Activated CD4-positive, alpha-beta memory T cell treated with anti-CD3 and anti-CD28 coated beads, Interleukin-2, amount 10 ng/mL, durations not matched to agents 7 days and 5 days (primary cell): ENCODE data around the gene S100A4. TPM values are rescaled to one million over a fixed set of nuclear protein-coding genes. Genes with fewer than 3 reads are reported as not detected.

Experiments
- CTCF ChIA-PET: fragments of 350-600 bp; sonication (Branson Sonifier 250); formaldehyde crosslinking; loops from one replicate; lab custom pipeline; 2021; ENCODE audit warnings: antibody characterized with exemption, inconsistent platforms; lab: Charles Lee
- POLR2A ChIA-PET: fragments of 350-600 bp; sonication (Branson Sonifier 250); formaldehyde crosslinking; loops from one replicate; lab custom pipeline; 2021; ENCODE audit warnings: antibody characterized with exemption; lab: Charles Lee
- DNase-seq: peaks from one replicate; pipeline ENCODE4 v3.0.0-alpha.2; 2020
- H3K27ac Mint-ChIP-seq: one replicate; pipeline ENCODE4 v1.8.0; 2021; ENCODE audit warnings: mild to moderate bottlenecking, mixed read lengths
- H3K27me3 Mint-ChIP-seq: one replicate; pipeline ENCODE4 v1.8.0; 2021; ENCODE audit warnings: mixed read lengths
- H3K36me3 Mint-ChIP-seq: one replicate; pipeline ENCODE4 v1.8.0; 2021; ENCODE audit warnings: low read depth, mixed read lengths
- H3K4me1 Mint-ChIP-seq: one replicate; pipeline ENCODE4 v1.8.0; 2021; ENCODE audit warnings: mixed read lengths
- H3K4me3 Mint-ChIP-seq: one replicate; pipeline ENCODE4 v1.8.0; 2021; ENCODE audit warnings: mild to moderate bottlenecking, mixed read lengths
- H3K9me3 Mint-ChIP-seq: one replicate; pipeline ENCODE4 v1.8.0; 2021; ENCODE audit warnings: mixed read lengths
- total RNA-seq, 2 experiments: library from RNA; stranded (reverse); gene quantifications; one replicate each; pipeline ENCODE4 v1.2.3, GENCODE V29; 2021

The S100A4 gene
- total RNA-seq, 2 experiments from 2014 or later = 1,297 to 1,322 TPM

- no peaks in the 10 kb centered on the region for H3K9me3 Mint-ChIP-seq
- peaks cover 41% of the 10 kb centered on the region for H3K36me3 Mint-ChIP-seq
- H3K27ac Mint-ChIP-seq = peak overlapping the region; percentile 98
- peak overlapping the region; percentile 96 for H3K4me3 Mint-ChIP-seq
- peaks cover 3% of the 10 kb centered on the region for H3K27me3 Mint-ChIP-seq
- POLR2A ChIA-PET = interaction anchor here (0.8 to 4.5 kb wide), 8 partner anchors 8 to 88 kb away, joined by 3 to 281 read pairs (median 11); partner anchors contain the start of genes CHTOP, S100A2 and S100A6
- no peak for DNase-seq
- peaks cover 80% of the 10 kb centered on the region for H3K4me1 Mint-ChIP-seq
- CTCF ChIA-PET = interaction anchor here (1.0 to 6.5 kb wide), 8 partner anchors 8 to 88 kb away, joined by 3 to 117 read pairs (median 10); partner anchors contain the start of genes CHTOP, S100A2 and S100A6
Measured at GRCh38 chr1:153546371-153546770, 765 bp upstream of the S100A4 start.

- ChIA-PET CTCF (interaction anchor here (0.6 to 6.5 kb wide), 12 partner anchors 10 to 113 kb away, joined by 3 to 117 read pairs (median 7); partner anchors contain the start of genes CHTOP, S100A2 and S100A6), POLR2A (interaction anchor here (0.5 to 4.5 kb wide), 17 partner anchors 9 to 433 kb away, joined by 3 to 281 read pairs (median 5); partner anchors contain the start of genes CHTOP, JTB, S100A2 and S100A6)
- no peaks in the 10 kb centered on the region for H3K9me3 Mint-ChIP-seq
- peak overlapping the region; percentile 98 for H3K27ac Mint-ChIP-seq
- no peak for DNase-seq
- peaks cover 57% of the 10 kb centered on the region for H3K36me3 Mint-ChIP-seq
- peaks cover 95% of the 10 kb centered on the region for H3K4me1 Mint-ChIP-seq
- no peaks in the 10 kb centered on the region for H3K27me3 Mint-ChIP-seq
- H3K4me3 Mint-ChIP-seq = peak overlapping the region; percentile 96
Measured at GRCh38 chr1:153544453-153545066, 1.0 kb downstream of the S100A4 start.

- no peak for DNase-seq
- Mint-ChIP-seq H3K4me1 (peaks cover 90% of the 10 kb centered on the region), H3K27me3 (no peaks in the 10 kb centered on the region), H3K9me3 (no peaks in the 10 kb centered on the region), H3K27ac (peak overlapping the region; percentile 98), H3K4me3 (peak overlapping the region; percentile 96), H3K36me3 (peaks cover 60% of the 10 kb centered on the region)
- CTCF ChIA-PET = interaction anchor here (0.6 to 6.5 kb wide), 5 partner anchors 8 to 114 kb away, joined by 3 to 117 read pairs (median 22); partner anchors contain the start of genes S100A2 and S100A6
- POLR2A ChIA-PET = interaction anchor here (0.6 to 4.5 kb wide), 6 partner anchors 10 to 91 kb away, joined by 3 to 281 read pairs (median 20); partner anchors contain the start of genes CHTOP, S100A2 and S100A6
Measured at GRCh38 chr1:153543736-153544135, 1.9 kb downstream of the S100A4 start.

- DNase-seq = no peak
- Mint-ChIP-seq H3K36me3 (peaks cover 63% of the 10 kb centered on the region), H3K4me3 (peak overlapping the region; percentile 96), H3K4me1 (peaks cover 88% of the 10 kb centered on the region), H3K27me3 (no peaks in the 10 kb centered on the region), H3K27ac (peak overlapping the region; percentile 98), H3K9me3 (no peaks in the 10 kb centered on the region)
- ChIA-PET CTCF (interaction anchor here (1.8 to 6.5 kb wide), 3 partner anchors 9 to 25 kb away, joined by 3 to 117 read pairs (median 26); partner anchors contain the start of gene S100A6), POLR2A (interaction anchor here (0.6 to 4.5 kb wide), 4 partner anchors 9 to 55 kb away, joined by 3 to 281 read pairs (median 52); partner anchors contain the start of genes S100A2 and S100A6)
Measured at GRCh38 chr1:153542956-153543711, 2.5 kb downstream of the S100A4 start.

GRCh38 chr1:153541641-153542590, 3.7 kb downstream of the S100A4 start:
- Mint-ChIP-seq H3K9me3 (no peaks in the 10 kb centered on the region), H3K36me3 (peaks cover 67% of the 10 kb centered on the region), H3K4me3 (peak overlapping the region; percentile 96), H3K27ac (peak overlapping the region; percentile 98), H3K4me1 (peaks cover 90% of the 10 kb centered on the region), H3K27me3 (no peaks in the 10 kb centered on the region)
- CTCF ChIA-PET = interaction anchor here (0.9 to 2.8 kb wide), 5 partner anchors 8 to 92 kb away, joined by 3 to 19 read pairs (median 7); partner anchors contain the start of gene CHTOP
- no peak for DNase-seq
- POLR2A ChIA-PET = interaction anchor here (1.8 to 4.5 kb wide), 5 partner anchors 8 to 92 kb away, joined by 5 to 281 read pairs (median 28); partner anchors contain the start of genes CHTOP, S100A2 and S100A6

DNA sequence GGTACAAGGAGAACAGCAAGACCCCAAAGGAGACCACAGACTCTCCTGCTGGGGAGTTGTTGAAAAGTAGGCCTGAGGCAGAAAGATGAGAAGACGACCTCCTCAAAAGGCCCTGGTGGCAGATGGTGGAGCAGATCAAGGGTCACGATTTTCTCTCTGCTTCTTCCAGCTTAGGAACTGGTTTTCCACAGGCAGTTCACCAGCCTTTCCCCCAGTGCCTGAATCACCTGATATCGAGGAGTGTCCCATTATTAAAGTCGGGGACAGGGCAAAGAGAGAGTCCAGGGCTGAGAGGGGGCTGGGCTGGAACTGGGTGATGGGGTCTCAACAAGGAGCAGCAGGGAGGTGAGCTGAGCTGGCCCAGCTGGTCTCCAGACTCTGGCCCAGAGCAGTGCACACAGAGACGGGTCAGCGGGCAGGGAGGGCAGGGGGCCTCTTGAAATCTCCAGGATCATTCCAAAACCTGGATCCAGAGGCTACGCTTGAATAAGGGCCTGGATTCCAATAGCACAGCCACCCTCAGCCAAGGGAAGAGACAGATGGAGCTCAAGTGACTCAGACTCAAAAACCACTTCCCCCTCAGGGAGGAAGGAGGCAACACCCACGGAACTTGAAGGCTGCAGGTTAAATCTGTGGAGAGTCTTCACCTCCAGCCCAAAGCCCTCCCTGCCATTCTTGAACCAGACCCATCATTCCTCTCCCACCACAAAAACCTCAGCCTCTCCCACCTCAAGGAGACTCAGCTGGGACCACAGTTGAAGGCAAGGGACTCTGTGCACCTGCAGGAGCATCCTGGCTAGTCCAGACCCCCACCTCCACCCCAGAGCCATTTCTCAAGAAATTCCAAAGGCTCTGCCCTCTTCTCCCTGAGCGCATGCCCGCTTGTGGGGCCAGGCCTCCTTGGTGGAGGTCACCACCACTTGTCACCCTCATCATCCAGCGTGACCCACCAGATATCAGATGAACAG, 4.9 kb downstream of the S100A4 start, which contains the start of gene S100A5:
TSS of gene S100A5 (minus strand) at position 541 of the 968 bp plus-strand sequence. CDS start 743 bp downstream, outside the sequence.
- Mint-ChIP-seq H3K27ac (peak within 1 kb of the TSS; percentile 98), H3K4me1 (peaks cover 88% of the 10 kb centered on the region), H3K36me3 (peaks cover 73% of the 10 kb centered on the region), H3K4me3 (peak within 1 kb of the TSS; percentile 60), H3K27me3 (no peaks in the 10 kb centered on the region), H3K9me3 (no peaks in the 10 kb centered on the region)
- POLR2A ChIA-PET = interaction anchor here (0.9 to 4.1 kb wide), 12 partner anchors 8 to 426 kb away, joined by 3 to 43 read pairs (median 4); partner anchors contain the start of genes CHTOP and S100A2
- DNase-seq = peak; percentile 73
- CTCF ChIA-PET = interaction anchor here (0.7 to 2.8 kb wide), 11 partner anchors 8 to 93 kb away, joined by 3 to 19 read pairs (median 5); partner anchors contain the start of genes CHTOP and S100A14

DNA sequence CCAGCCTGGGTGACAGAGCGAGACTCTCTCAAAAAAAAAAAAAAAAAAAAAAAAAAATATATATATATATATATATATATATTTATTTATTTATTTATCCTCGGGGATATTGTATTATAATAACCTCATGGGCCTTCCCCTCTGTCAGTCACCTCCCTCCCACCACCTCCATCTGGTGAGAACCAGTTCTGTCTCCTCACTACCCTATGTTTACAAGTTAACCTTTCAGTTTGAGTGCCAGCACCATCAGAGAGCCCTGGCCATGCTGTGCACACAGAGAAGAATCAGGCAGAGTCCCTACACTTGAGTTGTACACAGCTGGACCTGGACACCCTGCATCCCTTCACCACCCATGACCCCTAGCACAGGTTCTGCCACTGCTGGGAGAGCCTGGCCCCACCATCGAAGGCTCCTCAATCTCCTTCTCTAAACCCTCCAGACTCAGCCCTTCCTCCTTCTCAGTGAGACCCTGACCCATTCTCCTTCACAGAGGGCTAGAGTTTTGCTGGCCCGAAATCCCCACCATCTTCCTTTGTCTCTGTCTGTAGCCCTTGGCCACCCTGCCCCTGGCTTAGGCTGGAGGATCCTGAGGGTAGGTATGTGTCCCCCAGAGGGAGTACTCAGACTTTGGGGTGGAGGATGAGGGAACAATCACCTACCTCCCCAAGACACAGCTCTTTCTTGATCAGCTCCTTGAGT, 6.1 kb downstream of the S100A4 start:
- CTCF ChIA-PET = interaction anchor here (1.2 to 2.8 kb wide), 8 partner anchors 7 to 94 kb away, joined by 3 to 19 read pairs (median 5); partner anchors contain the start of gene CHTOP
- H3K36me3 Mint-ChIP-seq = peaks cover 71% of the 10 kb centered on the region
- no peak for DNase-seq
- H3K27ac Mint-ChIP-seq = peak overlapping the region; percentile 98
- H3K27me3 Mint-ChIP-seq = no peaks in the 10 kb centered on the region
- no peak overlapping the region for H3K4me3 Mint-ChIP-seq
- H3K9me3 Mint-ChIP-seq = no peaks in the 10 kb centered on the region
- peaks cover 81% of the 10 kb centered on the region for H3K4me1 Mint-ChIP-seq
- POLR2A ChIA-PET = interaction anchor here (1.0 to 4.1 kb wide), 9 partner anchors 7 to 427 kb away, joined by 4 to 43 read pairs (median 5); partner anchors contain the start of genes CHTOP and S100A2

DNA sequence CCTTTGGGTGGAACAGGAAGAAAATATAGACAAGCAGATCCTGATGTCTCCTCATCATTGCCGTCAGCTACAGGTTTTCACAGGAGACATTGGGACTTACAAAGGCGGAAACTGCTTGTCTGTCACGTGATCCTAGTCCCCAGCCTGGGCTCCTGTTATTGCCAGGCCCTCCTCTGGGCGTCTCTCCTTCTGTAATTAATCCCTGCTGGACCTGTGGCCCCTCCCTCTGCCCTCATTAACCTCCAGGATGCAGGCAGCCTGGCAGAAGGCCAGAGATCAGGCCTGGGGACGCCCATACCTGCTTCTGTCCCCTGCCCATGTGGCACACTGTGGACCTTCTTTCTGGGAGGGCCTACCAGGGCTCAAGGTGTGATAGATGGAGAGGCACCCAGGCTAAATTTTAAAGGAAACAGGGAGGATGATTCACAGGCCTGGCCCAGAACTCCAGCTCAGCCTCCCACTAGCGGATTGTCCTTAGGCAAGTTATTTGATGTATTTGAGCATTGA, 7.2 kb downstream of the S100A4 start:
- Mint-ChIP-seq H3K27me3 (no peaks in the 10 kb centered on the region), H3K36me3 (peaks cover 71% of the 10 kb centered on the region), H3K9me3 (no peaks in the 10 kb centered on the region), H3K27ac (peak overlapping the region; percentile 94), H3K4me1 (peaks cover 80% of the 10 kb centered on the region), H3K4me3 (no peak overlapping the region)
- CTCF ChIA-PET = no interaction called here
- DNase-seq = no peak
- POLR2A ChIA-PET = interaction anchor here (0.8 to 4.1 kb wide), 2 partner anchors 18 to 27 kb away, joined by 3 to 43 read pairs; partner anchors contain the start of gene S100A2

- Mint-ChIP-seq H3K36me3 (peaks cover 64% of the 10 kb centered on the region), H3K4me3 (peak overlapping the region; percentile 20), H3K27me3 (no peaks in the 10 kb centered on the region), H3K9me3 (no peaks in the 10 kb centered on the region), H3K27ac (peak overlapping the region; percentile 94), H3K4me1 (peaks cover 79% of the 10 kb centered on the region)
- POLR2A ChIA-PET = interaction anchor here (0.8 to 7.1 kb wide), 4 partner anchors 7 to 26 kb away, joined by 3 to 281 read pairs (median 96); partner anchors contain the start of genes S100A2 and S100A4
- CTCF ChIA-PET = interaction anchor here (1.0 to 1.3 kb wide), 2 partner anchors 29 to 31 kb away, joined by 3 to 4 read pairs; partner anchors contain the start of gene S100A2
- DNase-seq = no peak
Measured at GRCh38 chr1:153537376-153537730, 8.3 kb downstream of the S100A4 start.
